IPS-NIHi7 (cell line): ENCODE data around the gene ZNF341.

Source experiments
- DNase-seq: peaks from one replicate; pipeline ENCODE4 v3.0.0; 2012; ENCODE audit warnings: mixed read lengths; ENCODE audit errors: extremely low spot score

Gene ZNF341

GRCh38 chr20:33824852-33825251 lies 93.1 kb downstream of the ZNF341 start:
- no peak for DNase-seq

- DNase-seq: no peak
Measured at GRCh38 chr20:33825340-33826269, 93.8 kb downstream of the ZNF341 start.

- DNase-seq: peak; percentile 61
Measured at GRCh38 chr20:33826270-33826897, 94.6 kb downstream of the ZNF341 start.

- DNase-seq: no peak
Measured at GRCh38 chr20:33827109-33827508, 95.3 kb downstream of the ZNF341 start.

GRCh38 chr20:33827634-33828325 lies 96.0 kb downstream of the ZNF341 start:
- no peak for DNase-seq

- no peak for DNase-seq
Measured at GRCh38 chr20:33828326-33828844, 96.6 kb downstream of the ZNF341 start.

- DNase-seq: no peak
Measured at GRCh38 chr20:33828967-33829560, 97.3 kb downstream of the ZNF341 start.

- DNase-seq: no peak
Measured at GRCh38 chr20:33829636-33830035, 97.8 kb downstream of the ZNF341 start.

GRCh38 chr20:33830371-33830770 lies 98.6 kb downstream of the ZNF341 start:
- DNase-seq: no peak

GRCh38 chr20:33832103-33832804 lies 100.5 kb downstream of the ZNF341 start:
- no peak for DNase-seq

- no peak for DNase-seq
Measured at GRCh38 chr20:33833333-33833732, 101.5 kb downstream of the ZNF341 start.

GRCh38 chr20:33835615-33836172 lies 103.9 kb downstream of the ZNF341 start:
- no peak for DNase-seq

GRCh38 chr20:33836277-33836676 lies 104.5 kb downstream of the ZNF341 start:
- no peak for DNase-seq

GRCh38 chr20:33837096-33837830 lies 105.5 kb downstream of the ZNF341 start:
- DNase-seq: no peak

- no peak for DNase-seq
Measured at GRCh38 chr20:33838035-33838864, 106.5 kb downstream of the ZNF341 start.

- no peak for DNase-seq
Measured at GRCh38 chr20:33839591-33839990, 107.8 kb downstream of the ZNF341 start.

- no peak for DNase-seq
Measured at GRCh38 chr20:33840160-33840559, 108.4 kb downstream of the ZNF341 start.

- no peak for DNase-seq
Measured at GRCh38 chr20:33840759-33841435, 109.1 kb downstream of the ZNF341 start.

GRCh38 chr20:33841436-33841799 lies 109.6 kb downstream of the ZNF341 start:
- no peak for DNase-seq
